ENCODE measurements around the gene XRCC3. TPM values are rescaled to one million over a fixed set of nuclear protein-coding genes. Genes with fewer than 3 reads are reported as not detected.

XRCC3 gene
- total and polyA plus RNA-seq, 4 donors = 1.0 to 8.6 (median 5.2) TPM

- Histone ChIP-seq H3K4me1 (ENCODE audit: control insufficient read depth in 1 of 2, insufficient read depth in 2 of 2, low read length in 2 of 2) (no peaks in the 10 kb centered on the region), H3K36me3 (ENCODE audit: control insufficient read depth in 1 of 2, insufficient read depth in 2 of 2, low read length in 1 of 2) (peaks cover 4 to 5% of the 10 kb centered on the region in 2 donors), H3K27ac (ENCODE audit: low read depth in 1 of 2, low read length in 2 of 2) (peak overlapping the region in 1 of 2 donors; percentile 22), H3K4me3 (ENCODE audit: low read length in 2 of 2) (no peak overlapping the region), H3K9me3 (ENCODE audit: control insufficient read depth, low read length) (no peaks in the 10 kb centered on the region), H3K27me3 (ENCODE audit: control insufficient read depth in 1 of 2, insufficient read depth in 2 of 2, low read length in 1 of 2) (no peaks in the 10 kb centered on the region)
- DNase-seq = peak in 1 of 2 donors; percentile 54
- intact Hi-C loops (cut with DNase I) = no loop called here
- 79 to 80% methylated on average over 13 of the region's 13 CpGs for WGBS, 2 donors
- ATAC-seq (ENCODE audit: low FRiP score) = no peak
Observed at GRCh38 chr14:103663506-103663905, 51.7 kb downstream of the XRCC3 start.

- no peaks in the 10 kb centered on the region for H3K9me3 ChIP-seq (ENCODE audit: control insufficient read depth, low read length)
- H3K27me3 ChIP-seq (ENCODE audit: control insufficient read depth in 1 of 2, insufficient read depth in 2 of 2, low read length in 1 of 2) = no peaks in the 10 kb centered on the region
- ATAC-seq (ENCODE audit: low FRiP score) (no peak), DNase-seq (peak in 1 of 2 donors; percentile 51)
- intact Hi-C loops (cut with DNase I) = no loop called here
- H3K36me3 ChIP-seq (ENCODE audit: control insufficient read depth in 1 of 2, insufficient read depth in 2 of 2, low read length in 1 of 2) = peaks cover 2 to 5% of the 10 kb centered on the region in 2 donors
- H3K4me1 ChIP-seq (ENCODE audit: control insufficient read depth in 1 of 2, insufficient read depth in 2 of 2, low read length in 2 of 2) = no peaks in the 10 kb centered on the region
- H3K4me3 ChIP-seq (ENCODE audit: low read length in 2 of 2) = no peak overlapping the region
- 94 to 96% methylated on average over 17 of the region's 17 CpGs for WGBS, 2 donors
- no peak overlapping the region for H3K27ac ChIP-seq (ENCODE audit: low read depth in 1 of 2, low read length in 2 of 2)
Observed at GRCh38 chr14:103662591-103662990, 52.7 kb downstream of the XRCC3 start.

GRCh38 chr14:103662029-103662428 lies 53.2 kb downstream of the XRCC3 start:
- Histone ChIP-seq H3K4me3 (ENCODE audit: low read length in 2 of 2) (no peak overlapping the region), H3K27ac (ENCODE audit: low read depth in 1 of 2, low read length in 2 of 2) (no peak overlapping the region), H3K27me3 (ENCODE audit: control insufficient read depth in 1 of 2, insufficient read depth in 2 of 2, low read length in 1 of 2) (no peaks in the 10 kb centered on the region), H3K9me3 (ENCODE audit: control insufficient read depth, low read length) (no peaks in the 10 kb centered on the region), H3K4me1 (ENCODE audit: control insufficient read depth in 1 of 2, insufficient read depth in 2 of 2, low read length in 2 of 2) (no peaks in the 10 kb centered on the region), H3K36me3 (ENCODE audit: control insufficient read depth in 1 of 2, insufficient read depth in 2 of 2, low read length in 1 of 2) (peaks cover 3 to 5% of the 10 kb centered on the region in 2 donors)
- DNase-seq (peak in 1 of 2 donors; percentile 38), ATAC-seq (ENCODE audit: low FRiP score) (no peak)
- intact Hi-C loops (cut with DNase I) = no loop called here
- WGBS, 2 donors = 86 to 88% methylated on average over 10 of the region's 10 CpGs

- Histone ChIP-seq H3K4me3 (ENCODE audit: low read length in 2 of 2) (no peak overlapping the region), H3K27ac (ENCODE audit: low read depth in 1 of 2, low read length in 2 of 2) (no peak overlapping the region), H3K9me3 (ENCODE audit: control insufficient read depth, low read length) (no peaks in the 10 kb centered on the region), H3K27me3 (ENCODE audit: control insufficient read depth in 1 of 2, insufficient read depth in 2 of 2, low read length in 1 of 2) (no peaks in the 10 kb centered on the region), H3K4me1 (ENCODE audit: control insufficient read depth in 1 of 2, insufficient read depth in 2 of 2, low read length in 2 of 2) (no peaks in the 10 kb centered on the region), H3K36me3 (ENCODE audit: control insufficient read depth in 1 of 2, insufficient read depth in 2 of 2, low read length in 1 of 2) (peaks cover 9 to 10% of the 10 kb centered on the region in 2 donors)
- ATAC-seq (ENCODE audit: low FRiP score) = no peak
- DNase-seq = peak in 1 of 2 donors; percentile 16
- 84 to 88% methylated on average over 7 of the region's 7 CpGs for WGBS, 2 donors
- intact Hi-C loops (cut with DNase I) = no loop called here
Observed at GRCh38 chr14:103659631-103660030, 55.6 kb downstream of the XRCC3 start.

- Histone ChIP-seq H3K9me3 (ENCODE audit: control insufficient read depth, low read length) (no peaks in the 10 kb centered on the region), H3K36me3 (ENCODE audit: control insufficient read depth in 1 of 2, insufficient read depth in 2 of 2, low read length in 1 of 2) (peaks cover 9 to 10% of the 10 kb centered on the region in 2 donors), H3K4me1 (ENCODE audit: control insufficient read depth in 1 of 2, insufficient read depth in 2 of 2, low read length in 2 of 2) (peaks cover 0 to 8% of the 10 kb centered on the region in 2 donors), H3K27me3 (ENCODE audit: control insufficient read depth in 1 of 2, insufficient read depth in 2 of 2, low read length in 1 of 2) (no peaks in the 10 kb centered on the region), H3K4me3 (ENCODE audit: low read length in 2 of 2) (no peak overlapping the region), H3K27ac (ENCODE audit: low read depth in 1 of 2, low read length in 2 of 2) (no peak overlapping the region)
- intact Hi-C loops (cut with DNase I) = no loop called here
- ATAC-seq (ENCODE audit: low FRiP score) (no peak), DNase-seq (peak; percentile 52 to 56)
- 67 to 73% methylated on average over 13 of the region's 13 CpGs for WGBS, 2 donors
Observed at GRCh38 chr14:103657471-103657870, 57.8 kb downstream of the XRCC3 start.

- intact Hi-C loops (cut with DNase I) = no loop called here
- peaks cover 9 to 10% of the 10 kb centered on the region in 2 donors for H3K36me3 ChIP-seq (ENCODE audit: control insufficient read depth in 1 of 2, insufficient read depth in 2 of 2, low read length in 1 of 2)
- no peaks in the 10 kb centered on the region for H3K27me3 ChIP-seq (ENCODE audit: control insufficient read depth in 1 of 2, insufficient read depth in 2 of 2, low read length in 1 of 2)
- H3K4me3 ChIP-seq (ENCODE audit: low read length in 2 of 2) = no peak overlapping the region
- peak overlapping the region in 1 of 2 donors; percentile 55 for H3K27ac ChIP-seq (ENCODE audit: low read depth in 1 of 2, low read length in 2 of 2)
- no peaks in the 10 kb centered on the region for H3K9me3 ChIP-seq (ENCODE audit: control insufficient read depth, low read length)
- WGBS, 2 donors = 64% methylated on average over 1 of the region's 1 CpG
- DNase-seq = peak in 1 of 2 donors; percentile 14
- ATAC-seq (ENCODE audit: low FRiP score) = no peak
- H3K4me1 ChIP-seq (ENCODE audit: control insufficient read depth in 1 of 2, insufficient read depth in 2 of 2, low read length in 2 of 2) = peaks cover 0 to 8% of the 10 kb centered on the region in 2 donors
Observed at GRCh38 chr14:103656756-103657133, 58.5 kb downstream of the XRCC3 start.

- H3K27me3 ChIP-seq (ENCODE audit: control insufficient read depth in 1 of 2, insufficient read depth in 2 of 2, low read length in 1 of 2) = no peaks in the 10 kb centered on the region
- peaks cover 0 to 8% of the 10 kb centered on the region in 2 donors for H3K4me1 ChIP-seq (ENCODE audit: control insufficient read depth in 1 of 2, insufficient read depth in 2 of 2, low read length in 2 of 2)
- intact Hi-C loops (cut with DNase I) = no loop called here
- H3K27ac ChIP-seq (ENCODE audit: low read depth in 1 of 2, low read length in 2 of 2) = no peak overlapping the region
- no peak overlapping the region for H3K4me3 ChIP-seq (ENCODE audit: low read length in 2 of 2)
- H3K9me3 ChIP-seq (ENCODE audit: control insufficient read depth, low read length) = no peaks in the 10 kb centered on the region
- DNase-seq (peak in 1 of 2 donors; percentile 21), ATAC-seq (ENCODE audit: low FRiP score) (no peak)
- H3K36me3 ChIP-seq (ENCODE audit: control insufficient read depth in 1 of 2, insufficient read depth in 2 of 2, low read length in 1 of 2) = peaks cover 9 to 10% of the 10 kb centered on the region in 2 donors
- 72 to 75% methylated on average over 4 of the region's 4 CpGs for WGBS, 2 donors
Observed at GRCh38 chr14:103656031-103656755, 59.1 kb downstream of the XRCC3 start.

GRCh38 chr14:103654619-103655018 lies 60.6 kb downstream of the XRCC3 start:
- intact Hi-C loops (cut with DNase I) = no loop called here
- Histone ChIP-seq H3K9me3 (ENCODE audit: control insufficient read depth, low read length) (no peaks in the 10 kb centered on the region), H3K4me3 (ENCODE audit: low read length in 2 of 2) (no peak overlapping the region), H3K27ac (ENCODE audit: low read depth in 1 of 2, low read length in 2 of 2) (no peak overlapping the region), H3K36me3 (ENCODE audit: control insufficient read depth in 1 of 2, insufficient read depth in 2 of 2, low read length in 1 of 2) (peaks cover 4 to 9% of the 10 kb centered on the region in 2 donors), H3K27me3 (ENCODE audit: control insufficient read depth in 1 of 2, insufficient read depth in 2 of 2, low read length in 1 of 2) (no peaks in the 10 kb centered on the region), H3K4me1 (ENCODE audit: control insufficient read depth in 1 of 2, insufficient read depth in 2 of 2, low read length in 2 of 2) (peaks cover 0 to 8% of the 10 kb centered on the region in 2 donors)
- DNase-seq (peak in 1 of 2 donors; percentile 17), ATAC-seq (ENCODE audit: low FRiP score) (no peak)
- WGBS, 2 donors = 68 to 72% methylated on average over 6 of the region's 6 CpGs

GRCh38 chr14:103653805-103654204 lies 61.4 kb downstream of the XRCC3 start:
- ATAC-seq (ENCODE audit: low FRiP score) (no peak), DNase-seq (peak in 1 of 2 donors; percentile 53)
- Histone ChIP-seq H3K27ac (ENCODE audit: low read depth in 1 of 2, low read length in 2 of 2) (peak overlapping the region in 1 of 2 donors; percentile 65), H3K4me3 (ENCODE audit: low read length in 2 of 2) (no peak overlapping the region), H3K36me3 (ENCODE audit: control insufficient read depth in 1 of 2, insufficient read depth in 2 of 2, low read length in 1 of 2) (peaks cover 4 to 8% of the 10 kb centered on the region in 2 donors), H3K27me3 (ENCODE audit: control insufficient read depth in 1 of 2, insufficient read depth in 2 of 2, low read length in 1 of 2) (no peaks in the 10 kb centered on the region), H3K4me1 (ENCODE audit: control insufficient read depth in 1 of 2, insufficient read depth in 2 of 2, low read length in 2 of 2) (peaks cover 0 to 8% of the 10 kb centered on the region in 2 donors), H3K9me3 (ENCODE audit: control insufficient read depth, low read length) (no peaks in the 10 kb centered on the region)
- WGBS, 2 donors = 45 to 48% methylated on average over 4 of the region's 4 CpGs
- intact Hi-C loops (cut with DNase I) = no loop called here
